PC-3 (cell line): ENCODE results near the gene ANKRD49. TPM values are rescaled to one million over a fixed set of nuclear protein-coding genes. Genes with fewer than 3 reads are reported as not detected.

Source experiments
- ATAC-seq: fragments of 200-7000 bp; cut with Tn5 transposase; 2 replicates; pipeline ENCODE4 v1.9.1; 2020; ENCODE audit warnings: mild to moderate bottlenecking, moderate library complexity
- BruUV-seq: library from RNA; stranded (reverse); fragments of 400-500 nt; replicated peaks from 2 replicates; lab custom pipeline; 2021; lab: Mats Ljungman, UMichigan
- CTCF ChIA-PET: fragments of 300-600 bp; sonication (Branson Sonifier 250); formaldehyde crosslinking; loops from one replicate; lab custom pipeline; 2022; ENCODE audit warnings: antibody characterized with exemption; lab: Charles Lee
- POLR2A ChIA-PET: fragments of 300-600 bp; sonication (Branson Sonifier 250); formaldehyde crosslinking; loops from one replicate; lab custom pipeline; 2022; ENCODE audit warnings: antibody characterized with exemption; ENCODE audit not compliant: unreplicated experiment; lab: Charles Lee
- DNase-seq: peaks from one replicate; pipeline ENCODE4 v3.0.0-alpha.2; 2015
- H2AFZ ChIP-seq: fragments of 300-600 bp; sonication (generic); 2 replicates; pipeline ENCODE4 v1.6.0; 2016; ENCODE audit warnings: antibody characterized with exemption, low read length
- H3F3A ChIP-seq: fragments of 300-600 bp; sonication (generic); one replicate; pipeline ENCODE4 v1.6.0; 2017; ENCODE audit warnings: antibody characterized with exemption, low read length, control low read depth, mild to moderate bottlenecking; ENCODE audit not compliant: unreplicated experiment
- H3K27ac ChIP-seq: fragments of 300-600 bp; sonication (generic); 2 replicates; pipeline ENCODE4 v1.5.1; 2016; ENCODE audit warnings: mild to moderate bottlenecking, low read length
- H3K27me3 ChIP-seq: fragments of 300-600 bp; sonication (generic); 2 replicates; pipeline ENCODE4 v1.6.1; 2016; ENCODE audit warnings: low read length, mixed read lengths
- H3K36me3 ChIP-seq: fragments of 300-600 bp; sonication (generic); 2 replicates; pipeline ENCODE4 v1.6.1; 2016; ENCODE audit warnings: low read depth, mixed run types, low read length, mixed read lengths
- H3K4me1 ChIP-seq: fragments of 300-600 bp; sonication (generic); 2 replicates; pipeline ENCODE4 v1.5.1; 2016; ENCODE audit warnings: low read length; ENCODE audit not compliant: insufficient read depth
- H3K4me2 ChIP-seq: fragments of 300-600 bp; sonication (generic); 2 replicates; pipeline ENCODE4 v1.6.0; 2016; ENCODE audit warnings: low read length
- H3K4me3 ChIP-seq: fragments of 300-600 bp; sonication (generic); 2 replicates; pipeline ENCODE4 v1.5.1; 2016; ENCODE audit warnings: mild to moderate bottlenecking, low read length, mixed read lengths
- H3K79me2 ChIP-seq: fragments of 300-600 bp; sonication (generic); 2 replicates; pipeline ENCODE4 v1.6.1; 2017; ENCODE audit warnings: low read length, mixed read lengths
- H3K9ac ChIP-seq: fragments of 300-600 bp; sonication (generic); 2 replicates; pipeline ENCODE4 v1.6.0; 2016; ENCODE audit warnings: mild to moderate bottlenecking, low read length
- H3K9me2 ChIP-seq: fragments of 300-600 bp; sonication (generic); replicated peaks from 2 replicates; pipeline ENCODE4 v1.6.1; 2016; ENCODE audit warnings: mixed run types, low read length, mixed read lengths
- H3K9me3 ChIP-seq: fragments of 300-600 bp; sonication (generic); 2 replicates; pipeline ENCODE4 v1.6.1; 2016; ENCODE audit warnings: low read length, mixed read lengths
- H4K20me1 ChIP-seq: fragments of 300-600 bp; sonication (generic); 2 replicates; pipeline ENCODE4 v1.6.1; 2016; ENCODE audit warnings: low read length, mixed read lengths
- EZH2 ChIP-seq: fragments of 300-600 bp; sonication (generic); IDR thresholded peaks from one replicate; pipeline ENCODE4 v1.6.1; 2017; ENCODE audit warnings: antibody characterized with exemption, mild to moderate bottlenecking, low read length; ENCODE audit not compliant: unreplicated experiment
- EZH2phosphoT487 ChIP-seq: fragments of 300-600 bp; sonication (generic); IDR thresholded peaks from 2 replicates; pipeline ENCODE4 v1.6.1; 2018; ENCODE audit warnings: mild to moderate bottlenecking, antibody characterized with exemption, low read length, borderline replicate concordance
- intact Hi-C: fragments of 100-400 bp; cut with micrococcal nuclease; formaldehyde crosslinking; loops from 2 replicates; pipeline ENCODE4 v1.9.0; 2023
- total RNA-seq: library from RNA; depleted of rRNA; stranded (reverse); fragments of >200 nt; gene quantifications from 2 replicates; pipeline ENCODE4 v1.2.3, GENCODE V29; 2014
- TF ChIP-seq, protein P1 (sequence below): fragments of 300-600 bp; sonication (generic); conservative IDR thresholded peaks from 2 replicates; pipeline ENCODE4 v1.5.1; 2017; ENCODE audit warnings: antibody characterized with exemption, low read depth, mild to moderate bottlenecking, low read length

The ANKRD49 gene
- total RNA-seq, 1 experiment from 2014 or later: 9.0 TPM

DNA sequence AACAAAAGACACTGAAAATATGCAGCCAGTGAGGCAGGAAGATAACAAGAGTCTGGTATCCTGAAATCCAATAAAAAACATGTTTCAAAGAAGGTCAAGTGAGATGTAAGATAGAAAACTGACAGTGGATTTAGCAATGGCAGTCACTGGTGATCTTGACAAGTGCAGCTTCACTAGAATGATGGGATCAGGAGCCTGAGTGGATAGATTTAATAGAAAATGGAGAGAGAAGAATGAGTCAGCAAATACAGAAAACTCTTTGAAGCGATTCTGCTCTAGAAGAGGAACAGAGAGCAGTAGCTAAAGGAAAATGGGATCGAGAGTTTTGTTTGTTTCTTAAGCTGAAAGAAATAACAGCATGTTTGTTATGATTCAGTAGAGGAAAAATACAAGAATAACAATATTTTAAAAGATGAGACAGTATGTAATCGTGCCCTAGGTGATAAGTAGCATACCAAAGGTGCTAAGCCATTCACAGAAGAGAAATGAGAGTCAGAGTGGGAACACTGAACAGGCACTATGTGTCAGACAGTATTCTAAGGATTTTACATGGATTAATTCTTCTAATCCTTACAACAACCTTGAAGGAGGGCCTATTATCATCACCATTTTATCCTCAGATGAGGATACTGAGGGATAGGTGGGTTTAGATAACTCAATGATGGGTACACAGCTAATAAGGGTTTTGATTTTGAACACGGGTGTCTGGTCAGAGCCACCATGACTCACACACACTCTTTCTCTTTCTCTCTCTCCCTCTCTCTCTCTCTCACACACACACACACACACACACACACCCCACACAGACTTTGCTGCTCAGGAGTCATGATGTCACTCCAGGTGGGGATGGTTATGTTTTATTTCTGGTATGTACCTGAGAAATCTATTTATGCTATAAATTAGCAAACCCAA, 36.4 kb upstream of the ANKRD49 start:
- ChIA-PET CTCF (no interaction called here), POLR2A (interaction anchor here (0.5 kb wide), 1 partner anchor 322 kb away, joined by 36 read pairs; no protein-coding TSS in a partner anchor)
- TF ChIP-seq EZH2phosphoT487 (no peak), EZH2 (no peak)
- TF ChIP-seq, protein P1, sequence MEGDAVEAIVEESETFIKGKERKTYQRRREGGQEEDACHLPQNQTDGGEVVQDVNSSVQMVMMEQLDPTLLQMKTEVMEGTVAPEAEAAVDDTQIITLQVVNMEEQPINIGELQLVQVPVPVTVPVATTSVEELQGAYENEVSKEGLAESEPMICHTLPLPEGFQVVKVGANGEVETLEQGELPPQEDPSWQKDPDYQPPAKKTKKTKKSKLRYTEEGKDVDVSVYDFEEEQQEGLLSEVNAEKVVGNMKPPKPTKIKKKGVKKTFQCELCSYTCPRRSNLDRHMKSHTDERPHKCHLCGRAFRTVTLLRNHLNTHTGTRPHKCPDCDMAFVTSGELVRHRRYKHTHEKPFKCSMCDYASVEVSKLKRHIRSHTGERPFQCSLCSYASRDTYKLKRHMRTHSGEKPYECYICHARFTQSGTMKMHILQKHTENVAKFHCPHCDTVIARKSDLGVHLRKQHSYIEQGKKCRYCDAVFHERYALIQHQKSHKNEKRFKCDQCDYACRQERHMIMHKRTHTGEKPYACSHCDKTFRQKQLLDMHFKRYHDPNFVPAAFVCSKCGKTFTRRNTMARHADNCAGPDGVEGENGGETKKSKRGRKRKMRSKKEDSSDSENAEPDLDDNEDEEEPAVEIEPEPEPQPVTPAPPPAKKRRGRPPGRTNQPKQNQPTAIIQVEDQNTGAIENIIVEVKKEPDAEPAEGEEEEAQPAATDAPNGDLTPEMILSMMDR: no peak
- Histone ChIP-seq H3F3A (no peaks in the 10 kb centered on the region), H3K4me2 (no peak overlapping the region), H3K9me3 (no peaks in the 10 kb centered on the region), H3K36me3 (peaks cover 15% of the 10 kb centered on the region; the same call in 1 of the 2 replicates), H3K27ac (no peak overlapping the region), H3K79me2 (no peaks in the 10 kb centered on the region), H3K4me3 (no peak overlapping the region), H4K20me1 (no peaks in the 10 kb centered on the region), H2AFZ (no peak overlapping the region), H3K27me3 (no peaks in the 10 kb centered on the region), H3K9me2 (no peaks in the 10 kb centered on the region), H3K9ac (no peak overlapping the region), H3K4me1 (peaks cover 21% of the 10 kb centered on the region)
- intact Hi-C loops: no loop called here
- ATAC-seq (no peak), DNase-seq (no peak)
- no TSS peak for BruUV-seq

DNA sequence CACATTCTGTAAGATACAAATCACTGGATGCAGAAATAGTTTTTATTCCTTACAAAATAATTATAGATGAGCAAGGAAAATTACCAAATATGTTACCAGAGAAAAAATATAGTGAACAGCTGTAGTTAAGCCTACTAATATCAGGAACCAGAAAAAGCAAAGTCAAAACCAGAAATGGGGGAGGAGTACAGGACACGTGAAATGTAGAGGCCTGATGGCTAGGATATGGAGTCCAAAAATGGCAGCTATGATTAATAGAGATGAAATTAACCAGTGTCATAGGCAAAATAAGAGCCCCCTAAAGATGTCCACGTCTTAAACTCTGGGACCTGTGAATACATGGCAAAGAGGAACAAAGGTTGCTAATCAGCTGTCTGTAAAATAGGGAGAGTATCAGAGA, 34.2 kb upstream of the ANKRD49 start:
- POLR2A ChIA-PET: no interaction called here
- no peaks in the 10 kb centered on the region for H3F3A ChIP-seq
- H3K4me3 ChIP-seq: no peak overlapping the region
- BruUV-seq: no TSS peak
- ATAC-seq (no peak), DNase-seq (no peak)
- H3K4me2 ChIP-seq: no peak overlapping the region
- H4K20me1 ChIP-seq: no peaks in the 10 kb centered on the region
- no peaks in the 10 kb centered on the region for H3K9me2 ChIP-seq
- H3K27ac ChIP-seq: no peak overlapping the region
- H3K27me3 ChIP-seq: no peaks in the 10 kb centered on the region
- CTCF ChIA-PET: no interaction called here
- intact Hi-C loops: no loop called here
- TF ChIP-seq EZH2phosphoT487: no peak
- no peak for TF ChIP-seq EZH2
- TF ChIP-seq, protein P1: no peak
- H2AFZ ChIP-seq: no peak overlapping the region
- H3K9me3 ChIP-seq: no peaks in the 10 kb centered on the region
- H3K36me3 ChIP-seq: peaks cover 16% of the 10 kb centered on the region
- H3K79me2 ChIP-seq: no peaks in the 10 kb centered on the region
- H3K9ac ChIP-seq: no peak overlapping the region
- peaks cover 21% of the 10 kb centered on the region for H3K4me1 ChIP-seq

DNA sequence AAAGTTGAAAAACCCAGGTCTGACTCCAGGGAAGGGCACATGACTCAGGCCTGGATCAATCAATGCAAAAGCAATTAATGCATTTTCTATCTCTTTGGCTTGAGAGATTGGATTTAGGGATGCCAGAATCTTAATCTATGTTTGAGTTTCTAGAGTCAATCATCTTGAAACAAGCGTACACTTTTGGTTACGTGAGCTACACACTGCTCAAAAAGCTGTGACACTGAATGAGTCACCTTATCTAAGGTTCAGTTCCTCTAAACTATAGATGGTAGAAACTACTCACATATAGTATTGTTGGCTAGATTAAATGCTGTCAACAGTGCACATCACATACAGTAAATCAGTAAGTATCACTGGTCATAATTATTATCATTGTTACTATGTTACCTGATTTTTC, 24.4 kb upstream of the ANKRD49 start:
- Histone ChIP-seq H4K20me1 (no peaks in the 10 kb centered on the region), H3F3A (no peaks in the 10 kb centered on the region), H3K9me3 (no peaks in the 10 kb centered on the region), H3K36me3 (peaks cover 15% of the 10 kb centered on the region), H3K27me3 (no peaks in the 10 kb centered on the region), H3K9ac (no peak overlapping the region), H3K27ac (no peak overlapping the region), H3K4me3 (no peak overlapping the region), H2AFZ (no peak overlapping the region), H3K4me1 (no peaks in the 10 kb centered on the region), H3K9me2 (no peaks in the 10 kb centered on the region), H3K4me2 (no peak overlapping the region), H3K79me2 (no peaks in the 10 kb centered on the region)
- ChIA-PET POLR2A (no interaction called here), CTCF (no interaction called here)
- ATAC-seq: peak; percentile 46; the same call in 1 of the 2 replicates
- DNase-seq: peak; percentile 15
- TF ChIP-seq EZH2 (no peak), EZH2phosphoT487 (no peak)
- TF ChIP-seq, protein P1: no peak
- intact Hi-C loops: no loop called here
- BruUV-seq: no TSS peak
